Middle frontal gyrus (tissue), 1 donor: Measurements from ENCODE around the gene GPR42.
"Not testable (repeated sequence)": the region's sequence is repeated elsewhere in the genome, so short reads cannot be mapped to it uniquely, and the experiment has no call there.

Experiments used
- DNase-seq: peaks from one replicate; pipeline ENCODE4 v3.0.0-alpha.2; 2015; ENCODE audit warnings: low spot score; ENCODE audit errors: extremely low spot score

GPR42 gene

GRCh38 chr19:35392742-35393715, 22.2 kb downstream of the GPR42 start:
- DNase-seq: no peak

GRCh38 chr19:35395382-35396199, 24.7 kb downstream of the GPR42 start:
- no peak for DNase-seq

- no peak for DNase-seq
Observed at GRCh38 chr19:35396240-35396885, 25.5 kb downstream of the GPR42 start.

- DNase-seq: no peak
Observed at GRCh38 chr19:35397064-35397463, 26.2 kb downstream of the GPR42 start.

GRCh38 chr19:35398570-35398969, 27.7 kb downstream of the GPR42 start:
- no peak for DNase-seq

- DNase-seq: no peak
Observed at GRCh38 chr19:35399231-35399630, 28.4 kb downstream of the GPR42 start.

- DNase-seq: no peak
Observed at GRCh38 chr19:35399948-35400772, 29.3 kb downstream of the GPR42 start.

- no peak for DNase-seq
Observed at GRCh38 chr19:35400773-35401100, 29.9 kb downstream of the GPR42 start.

GRCh38 chr19:35401416-35401815, 30.5 kb downstream of the GPR42 start:
- not testable (repeated sequence) for DNase-seq

GRCh38 chr19:35403116-35403760, 32.4 kb downstream of the GPR42 start:
- DNase-seq: no peak

GRCh38 chr19:35404879-35405622, 34.2 kb downstream of the GPR42 start:
- no peak for DNase-seq

GRCh38 chr19:35407619-35408018, 36.8 kb downstream of the GPR42 start:
- no peak for DNase-seq

GRCh38 chr19:35408284-35409171, 37.7 kb downstream of the GPR42 start:
- DNase-seq: no peak

GRCh38 chr19:35409191-35409590, 38.3 kb downstream of the GPR42 start:
- no peak for DNase-seq

GRCh38 chr19:35410487-35410886, 39.6 kb downstream of the GPR42 start:
- DNase-seq: no peak

- no peak for DNase-seq
Observed at GRCh38 chr19:35414442-35414841, 43.6 kb downstream of the GPR42 start.

- DNase-seq: no peak
Observed at GRCh38 chr19:35416331-35416730, 45.5 kb downstream of the GPR42 start.

- DNase-seq: no peak
Observed at GRCh38 chr19:35417278-35417677, 46.4 kb downstream of the GPR42 start.
